NCI-H748 (cell line): ENCODE measurements around the gene IGHMBP2.
A peak's percentile ranks its signal among the peaks of the same experiment; 100 is the strongest.
"Not testable (repeated sequence)": the region's sequence is repeated elsewhere in the genome, so short reads cannot be mapped to it uniquely, and the experiment has no call there.

Source experiments
- DNase-seq: peaks from one replicate; lab custom pipeline; 2025; ENCODE audit not compliant: unreplicated experiment; lab: John Stamatoyannopoulos, UW

The IGHMBP2 gene

GRCh38 chr11:68960294-68961071 lies 56.8 kb downstream of the IGHMBP2 start:
- DNase-seq: no peak

GRCh38 chr11:68961245-68961644 lies 57.6 kb downstream of the IGHMBP2 start:
- no peak for DNase-seq

GRCh38 chr11:68962527-68963250 lies 59.0 kb downstream of the IGHMBP2 start:
- no peak for DNase-seq

GRCh38 chr11:68963779-68964178 lies 60.1 kb downstream of the IGHMBP2 start:
- peak; percentile 14 for DNase-seq

- no peak for DNase-seq
These were observed 62.5 kb downstream of the IGHMBP2 start for GRCh38 chr11:68965901-68966853.

- no peak for DNase-seq
These were observed 63.4 kb downstream of the IGHMBP2 start for GRCh38 chr11:68966894-68967780.

GRCh38 chr11:68968306-68969250 lies 64.9 kb downstream of the IGHMBP2 start:
- DNase-seq: no peak

- no peak for DNase-seq
These were observed 65.7 kb downstream of the IGHMBP2 start for GRCh38 chr11:68969386-68969785.

- DNase-seq: no peak
These were observed 67.4 kb downstream of the IGHMBP2 start for GRCh38 chr11:68970921-68971636.

- DNase-seq: no peak
These were observed 69.5 kb downstream of the IGHMBP2 start for GRCh38 chr11:68973219-68973618.

- DNase-seq: not testable (repeated sequence)
These were observed 70.0 kb downstream of the IGHMBP2 start for GRCh38 chr11:68973706-68974105.

- no peak for DNase-seq
These were observed 70.9 kb downstream of the IGHMBP2 start for GRCh38 chr11:68974421-68975194.

GRCh38 chr11:68976095-68976494 lies 72.4 kb downstream of the IGHMBP2 start:
- DNase-seq: no peak

- no peak for DNase-seq
These were observed 72.9 kb downstream of the IGHMBP2 start for GRCh38 chr11:68976563-68976962.

GRCh38 chr11:68977781-68978625 lies 74.3 kb downstream of the IGHMBP2 start:
- DNase-seq: no peak

- no peak for DNase-seq
These were observed 74.9 kb downstream of the IGHMBP2 start for GRCh38 chr11:68978626-68978930.
